WERI-Rb-1 (cell line): ENCODE measurements around the gene CD81.

Experiments used
- DNase-seq: peaks from one replicate; pipeline ENCODE4 v3.0.0-alpha.2; 2020
- H3K27ac ChIP-seq: fragments of 250-450 bp; sonication (Bioruptor Pico); 2 replicates; pipeline ENCODE4 v1.5.1; 2020; ENCODE audit warnings: mild to moderate bottlenecking, moderate library complexity
- H3K27me3 ChIP-seq: fragments of 250-450 bp; sonication (Bioruptor Pico); 2 replicates; pipeline ENCODE4 v1.5.1; 2021; ENCODE audit warnings: mild to moderate bottlenecking, low read depth, moderate library complexity; ENCODE audit not compliant: insufficient read depth, severe bottlenecking
- H3K36me3 ChIP-seq: fragments of 250-450 bp; sonication (Bioruptor Pico); 2 replicates; pipeline ENCODE4 v1.5.1; 2020; ENCODE audit warnings: mild to moderate bottlenecking, moderate library complexity
- H3K4me3 ChIP-seq: 2 replicates; pipeline ENCODE4 v1.5.1; 2011; ENCODE audit warnings: low read depth, mild to moderate bottlenecking, control low read depth, low read length
- H3K9me3 ChIP-seq: fragments of 250-450 bp; sonication (Bioruptor Pico); 2 replicates; pipeline ENCODE4 v1.5.1; 2021; ENCODE audit warnings: mild to moderate bottlenecking, moderate library complexity; ENCODE audit not compliant: severe bottlenecking
- CTCF ChIP-seq: IDR thresholded peaks from 2 replicates; pipeline ENCODE4 v1.5.1; 2011; ENCODE audit warnings: low read depth, mild to moderate bottlenecking, control low read depth, inconsistent platforms, low read length

Gene CD81

GRCh38 chr11:2365571-2366210 is 11.4 kb upstream of the CD81 start:
- Histone ChIP-seq H3K4me3 (no peak overlapping the region), H3K27ac (no peak overlapping the region), H3K36me3 (no peaks in the 10 kb centered on the region), H3K9me3 (no peaks in the 10 kb centered on the region), H3K27me3 (no peaks in the 10 kb centered on the region)
- DNase-seq: no peak
- TF ChIP-seq CTCF: no peak

GRCh38 chr11:2366276-2366675 is 10.8 kb upstream of the CD81 start:
- no peak overlapping the region for H3K4me3 ChIP-seq
- no peaks in the 10 kb centered on the region for H3K9me3 ChIP-seq
- H3K36me3 ChIP-seq: no peaks in the 10 kb centered on the region
- TF ChIP-seq CTCF: no peak
- H3K27me3 ChIP-seq: no peaks in the 10 kb centered on the region
- no peak overlapping the region for H3K27ac ChIP-seq
- no peak for DNase-seq

- Histone ChIP-seq H3K27me3 (no peaks in the 10 kb centered on the region), H3K9me3 (no peaks in the 10 kb centered on the region), H3K36me3 (no peaks in the 10 kb centered on the region), H3K27ac (no peak overlapping the region), H3K4me3 (no peak overlapping the region)
- TF ChIP-seq CTCF: no peak
- no peak for DNase-seq
These were observed 10.4 kb upstream of the CD81 start for GRCh38 chr11:2366733-2367132.

- Histone ChIP-seq H3K9me3 (no peaks in the 10 kb centered on the region), H3K4me3 (no peak overlapping the region)
These were observed 9.6 kb upstream of the CD81 start for GRCh38 chr11:2367266-2368160.

GRCh38 chr11:2368178-2368850 is 8.8 kb upstream of the CD81 start:
- H3K9me3 ChIP-seq: no peaks in the 10 kb centered on the region
- no peak for DNase-seq
- H3K36me3 ChIP-seq: no peaks in the 10 kb centered on the region
- no peak for TF ChIP-seq CTCF
- no peaks in the 10 kb centered on the region for H3K27me3 ChIP-seq
- no peak overlapping the region for H3K27ac ChIP-seq
- H3K4me3 ChIP-seq: no peak overlapping the region

More at GRCh38 chr11:2367266-2368160, 9.6 kb upstream of the CD81 start:
- TF ChIP-seq CTCF: no peak
- Histone ChIP-seq H3K27me3 (no peaks in the 10 kb centered on the region), H3K36me3 (no peaks in the 10 kb centered on the region), H3K27ac (no peak overlapping the region)
- DNase-seq: no peak
